HFFc6 (cell line): ENCODE results near the gene GSTM2. TPM values are rescaled to one million over a fixed set of nuclear protein-coding genes. Genes with fewer than 3 reads are reported as not detected.

Experiments used
- DNase-seq: peaks from one replicate; pipeline ENCODE4 v3.0.0-alpha.2; 2018
- H3K27ac Mint-ChIP-seq: 2 replicates; pipeline ENCODE4 v1.8.0; 2020; ENCODE audit warnings: mild to moderate bottlenecking, mixed read lengths
- H3K27me3 Mint-ChIP-seq: 2 replicates; pipeline ENCODE4 v1.8.0; 2021; ENCODE audit warnings: mild to moderate bottlenecking, moderate library complexity, mixed read lengths; ENCODE audit not compliant: insufficient read depth
- H3K36me3 Mint-ChIP-seq: 2 replicates; pipeline ENCODE4 v1.8.0; 2021; ENCODE audit warnings: low read depth, mixed read lengths
- H3K4me1 Mint-ChIP-seq: 2 replicates; pipeline ENCODE4 v1.8.0; 2020; ENCODE audit warnings: low read depth, mixed read lengths
- H3K4me3 Mint-ChIP-seq: 2 replicates; pipeline ENCODE4 v1.8.0; 2020; ENCODE audit warnings: mild to moderate bottlenecking, moderate library complexity, mixed read lengths
- H3K9me3 Mint-ChIP-seq: 2 replicates; pipeline ENCODE4 v1.8.0; 2020; ENCODE audit warnings: mild to moderate bottlenecking, mixed read lengths
- CTCF ChIP-seq: fragments of 200-600 bp; sonication (generic); IDR thresholded peaks from 2 replicates; pipeline ENCODE4 v1.5.0; 2021; ENCODE audit warnings: antibody characterized with exemption, mild to moderate bottlenecking
- total RNA-seq, 6 experiments: library from RNA; stranded (reverse); fragmentation: NEBNext Ultra II Directional; extraction: Animal tissue kit (Norgen Biotek cat#: 25700); gene quantifications; 2 replicates in 1 of 6; 3 replicates in 5 of 6; pipeline ENCODE4 v1.2.3, GENCODE V29; 2021

Gene GSTM2
- total RNA-seq, 6 experiments from 2014 or later: 32.4 to 53.4 (median 46.1) TPM

- Mint-ChIP-seq H3K9me3 (no peaks in the 10 kb centered on the region), H3K4me3 (no peak overlapping the region), H3K27ac (no peak overlapping the region), H3K4me1 (peaks cover 44% of the 10 kb centered on the region), H3K27me3 (peaks cover 2% of the 10 kb centered on the region; the same call in 1 of the 2 replicates), H3K36me3 (0 out of 2 replicates have a peak, but pooled peaks cover 5% of the 10 kb centered on the region)
- no peak for DNase-seq
- no peak for TF ChIP-seq CTCF
Observed at GRCh38 chr1:109722908-109723691, 55.2 kb downstream of the GSTM2 start.

Other genes with a start within 250 kb of the GSTM2 start
- gene PSMA5, start 241.6 kb upstream of the GSTM2 start, total RNA-seq: 100 to 1,000 TPM; 145 to 195 (median 188) TPM
- gene SYPL2, start 201.5 kb upstream of the GSTM2 start, total RNA-seq: 10 to 100 TPM; 16.0 to 34.1 (median 18.5) TPM
- 1 to 10 TPM; 5.6 to 7.3 (median 6.4) TPM for gene ATXN7L2, start 184.2 kb upstream of the GSTM2 start, total RNA-seq
- 10 to 100 TPM in 1 of 6 experiments, 1 to 10 TPM in 5; 7.2 to 10.3 (median 8.1) TPM for gene CYB561D1, start 174.0 kb upstream of the GSTM2 start, total RNA-seq
- gene AMIGO1, start 158.3 kb upstream of the GSTM2 start, total RNA-seq: 1 to 10 TPM; 3.0 to 8.3 (median 4.3) TPM
- gene GPR61, start 128.2 kb upstream of the GSTM2 start, total RNA-seq: under 1 TPM in 1 of 6 experiments, not detected in 5; 0.12 TPM
- 10 to 100 TPM; 10.6 to 11.7 (median 11.2) TPM for gene GNAI3, start 119.4 kb upstream of the GSTM2 start, total RNA-seq
- gene GNAT2, start 48.4 kb upstream of the GSTM2 start, total RNA-seq: under 1 TPM in 3 of 6 experiments, not detected in 3; 0.11 to 0.40 (median 0.34) TPM
- gene AMPD2, start 48.2 kb upstream of the GSTM2 start, total RNA-seq: 100 to 1,000 TPM; 127 to 172 (median 139) TPM
- gene GSTM4, start 12.0 kb upstream of the GSTM2 start, total RNA-seq: 10 to 100 TPM; 16.0 to 27.1 (median 24.8) TPM
- gene GSTM1, start 19.8 kb downstream of the GSTM2 start, total RNA-seq: 10 to 100 TPM; 14.7 to 50.1 (median 46.5) TPM
- gene GSTM5, start 44.2 kb downstream of the GSTM2 start, total RNA-seq: 1 to 10 TPM; 4.3 to 7.1 (median 5.5) TPM
- 10 to 100 TPM; 36.9 to 51.3 (median 43.6) TPM for gene GSTM3, start 73.0 kb downstream of the GSTM2 start, total RNA-seq
- not detected for gene EPS8L3, start 95.9 kb downstream of the GSTM2 start, total RNA-seq
- gene CSF1, start 242.8 kb downstream of the GSTM2 start, total RNA-seq: 10 to 100 TPM; 28.7 to 79.3 (median 72.4) TPM